Measurements from ENCODE around the gene PPP1R2C. TPM values are rescaled to one million over a fixed set of nuclear protein-coding genes. Genes with fewer than 3 reads are reported as not detected.

PPP1R2C gene
- total RNA-seq, 1 donor from 2014 or later = not detected

- TF ChIP-seq CTCF (conservative IDR thresholded peaks at IDR 0.05; ENCODE audit: low read depth, low read length) = no peak
- no peak for DNase-seq (ENCODE audit: low read depth)
- no peak overlapping the region for H3K4me3 ChIP-seq (ENCODE audit: low read depth, low read length)
Measured at GRCh38 chrX:42809569-42809968, 31.6 kb upstream of the PPP1R2C start.

- no peak for TF ChIP-seq CTCF (conservative IDR thresholded peaks at IDR 0.05; ENCODE audit: low read depth, low read length)
- no peak overlapping the region for H3K4me3 ChIP-seq (ENCODE audit: low read depth, low read length)
- no peak for DNase-seq (ENCODE audit: low read depth)
Measured at GRCh38 chrX:42807393-42807792, 29.4 kb upstream of the PPP1R2C start.

GRCh38 chrX:42804524-42804923 lies 26.6 kb upstream of the PPP1R2C start:
- no peak overlapping the region for H3K4me3 ChIP-seq (ENCODE audit: low read depth, low read length)
- no peak for TF ChIP-seq CTCF (conservative IDR thresholded peaks at IDR 0.05; ENCODE audit: low read depth, low read length)
- DNase-seq (ENCODE audit: low read depth) = no peak

- no peak overlapping the region for H3K4me3 ChIP-seq (ENCODE audit: low read depth, low read length)
- no peak for TF ChIP-seq CTCF (conservative IDR thresholded peaks at IDR 0.05; ENCODE audit: low read depth, low read length)
- no peak for DNase-seq (ENCODE audit: low read depth)
Measured at GRCh38 chrX:42803320-42803719, 25.4 kb upstream of the PPP1R2C start.

GRCh38 chrX:42797651-42798269 lies 19.8 kb upstream of the PPP1R2C start:
- DNase-seq (ENCODE audit: low read depth) = peak; percentile 13
- H3K4me3 ChIP-seq (ENCODE audit: low read depth, low read length) = no peak overlapping the region
- no peak for TF ChIP-seq CTCF (conservative IDR thresholded peaks at IDR 0.05; ENCODE audit: low read depth, low read length)

GRCh38 chrX:42783451-42783850 lies 5.5 kb upstream of the PPP1R2C start:
- TF ChIP-seq CTCF (conservative IDR thresholded peaks at IDR 0.05; ENCODE audit: low read depth, low read length) = no peak
- no peak for DNase-seq (ENCODE audit: low read depth)
- no peak overlapping the region for H3K4me3 ChIP-seq (ENCODE audit: low read depth, low read length)

- no peak for TF ChIP-seq CTCF (conservative IDR thresholded peaks at IDR 0.05; ENCODE audit: low read depth, low read length)
- H3K4me3 ChIP-seq (ENCODE audit: low read depth, low read length) = no peak overlapping the region
- no peak for DNase-seq (ENCODE audit: low read depth)
Measured at GRCh38 chrX:42776195-42776594, 1.8 kb downstream of the PPP1R2C start.
